ENCODE results near the gene CYP2R1. TPM values are rescaled to one million over a fixed set of nuclear protein-coding genes. Genes with fewer than 3 reads are reported as not detected.

The CYP2R1 gene
- total and polyA plus RNA-seq, 2 donors (not counting 3 experiments of a cell fraction or from before 2014, with no cell fraction given): 5.8 to 8.0 TPM

GRCh38 chr11:14835496-14836492, 56.2 kb downstream of the CYP2R1 start:
- intact Hi-C loops (cut with micrococcal nuclease) (no loop called here), dilution Hi-C loops (cut with MboI; ENCODE audit: extremely low pct_ligation_motif_present, low sequenced_read_pairs) (no loop called here)
- Histone ChIP-seq H3K36me3 (ENCODE audit: control insufficient read depth in 2 of 2, extremely low read depth in 1 of 2, insufficient read depth in 2 of 2, low read length in 2 of 2) (no peaks in the 10 kb centered on the region), H2AFZ (ENCODE audit: low read depth, low read length) (no peak overlapping the region), H3K9me1 (replicated peaks; ENCODE audit: control insufficient read depth, extremely low read depth, insufficient read depth, low read length) (no peaks in the 10 kb centered on the region), H3K27ac (ENCODE audit: insufficient read depth, low read depth, low read length) (no peak overlapping the region), H3K9ac (replicated peaks; ENCODE audit: extremely low read depth, insufficient read depth, low read length) (no peak overlapping the region), H3K27me3 (ENCODE audit: control insufficient read depth in 2 of 2, insufficient read depth in 2 of 2, low read length in 2 of 2) (no peaks in the 10 kb centered on the region), H4K20me1 (replicated peaks; ENCODE audit: control insufficient read depth, extremely low read depth, insufficient read depth, low read length) (no peaks in the 10 kb centered on the region), H3K79me2 (ENCODE audit: control insufficient read depth, insufficient read depth, low read length) (no peaks in the 10 kb centered on the region), H3K4me3 (replicated peaks in 1 of 3; ENCODE audit: insufficient read depth in 1 of 3, low read depth in 1 of 3, low read length in 3 of 3) (no peak overlapping the region), H3K4me2 (ENCODE audit: insufficient read depth, low read length) (no peak overlapping the region), H3K9me3 (replicated peaks; ENCODE audit: control insufficient read depth, insufficient read depth, low read length) (no peaks in the 10 kb centered on the region), H3K4me1 (ENCODE audit: control insufficient read depth, extremely low read depth, insufficient read depth, low read length) (no peaks in the 10 kb centered on the region)
- no peak for DNase-seq (ENCODE audit: low read depth, low spot score)
- BruUV-seq (replicated peaks): no TSS peak
- ChIA-PET POLR2A (no interaction called here), CTCF (interaction anchor here (1.1 kb wide), 1 partner anchor 72 kb away, joined by 3 read pairs; no protein-coding TSS in a partner anchor)
- TF ChIP-seq JUN (IDR thresholded peaks at IDR 0.05; ENCODE audit: borderline replicate concordance, insufficient read depth, insufficient read length, low read depth): no peak
- no peak for TF ChIP-seq FOS (IDR thresholded peaks at IDR 0.05; ENCODE audit: borderline replicate concordance, insufficient read depth, low read length)
- TF ChIP-seq CTCF (IDR thresholded peaks at IDR 0.05; ENCODE audit: extremely low read depth in 1 of 2, insufficient read depth in 1 of 2, low read depth in 1 of 2, low read length in 2 of 2): no peak
- TF ChIP-seq EZH2 (IDR thresholded peaks at IDR 0.05; ENCODE audit: borderline replicate concordance, low read depth, low read length, severe bottlenecking): no peak
- no peak for TF ChIP-seq POLR2A (IDR thresholded peaks at IDR 0.05; ENCODE audit: low read depth, low read length)
- no peak for TF ChIP-seq MYC (IDR thresholded peaks at IDR 0.05; ENCODE audit: low read depth, low read length)
- no peak for TF ChIP-seq MAX (IDR thresholded peaks at IDR 0.05; ENCODE audit: insufficient read depth, insufficient read length)
- TF ChIP-seq POLR2AphosphoS5 (IDR thresholded peaks at IDR 0.05; ENCODE audit: insufficient read depth, low read depth, low read length): no peak
- no peak for TF ChIP-seq GATA2 (IDR thresholded peaks at IDR 0.05; ENCODE audit: insufficient read depth, insufficient read length, low read depth, low read length)
- no peak for FAIRE-seq

Small RNA genes within 50 kb of the gene (small RNA-seq; reads per million reads assigned to genes)
- not detected for gene CALCP (ENCODE audit: insufficient read depth, insufficient read length, low read depth, low replicate concordance)

Other genes starting within 250 kb of the CYP2R1 start
- gene PDE3B, start 248.4 kb downstream of the CYP2R1 start, total RNA-seq: 1.7 and 1.9 TPM in 2 replicates
- 0.22 and 0.26 TPM in 2 replicates for gene PDE3B, start 248.4 kb downstream of the CYP2R1 start, polyA plus RNA-seq
- gene CALCA, start 80.1 kb upstream of the CYP2R1 start, total RNA-seq: not detected in 2 replicates
- not detected in 2 replicates for gene CALCA, start 80.1 kb upstream of the CYP2R1 start, polyA plus RNA-seq
- not detected in 2 replicates for gene CALCB, start 181.4 kb upstream of the CYP2R1 start, total RNA-seq
- gene CALCB, start 181.4 kb upstream of the CYP2R1 start, polyA plus RNA-seq: not detected in 2 replicates
- gene INSC, start 222.7 kb upstream of the CYP2R1 start, total RNA-seq: not detected in 2 replicates
- gene INSC, start 222.7 kb upstream of the CYP2R1 start, polyA plus RNA-seq: not detected in 2 replicates